Measurements from ENCODE around the gene SEMA4F.

The SEMA4F gene

DNA sequence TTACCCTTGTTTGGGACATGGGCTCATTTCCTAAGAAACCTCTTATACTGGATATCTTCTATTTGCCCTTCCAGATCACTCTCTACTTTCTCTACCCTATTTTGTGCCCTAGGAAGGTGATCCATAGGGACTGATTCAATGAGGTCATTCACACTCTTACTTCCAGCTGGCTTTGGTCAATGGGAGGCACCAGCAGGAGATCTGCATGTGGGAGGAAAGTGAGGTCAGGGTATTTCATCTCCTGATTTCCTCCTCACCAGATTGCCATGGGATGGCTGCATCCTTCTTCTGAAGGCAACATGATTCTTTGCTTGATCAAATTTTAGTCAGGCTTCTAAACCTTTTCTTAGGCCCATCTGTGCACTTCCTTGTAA is 21.1 kb upstream of the SEMA4F start:
- Histone ChIP-seq H4K20me1 (ENCODE audit: control insufficient read depth, insufficient read depth, low read depth, low read length) (no peaks in the 10 kb centered on the region), H3K9me2 (replicated peaks; ENCODE audit: control insufficient read depth, low read length) (no peaks in the 10 kb centered on the region), H3K4me2 (ENCODE audit: low read length) (no peak overlapping the region), H3K36me3 (ENCODE audit: control insufficient read depth, low read length) (no peaks in the 10 kb centered on the region), H3K27ac (ENCODE audit: low read depth, low read length) (no peak overlapping the region), H3K27me3 (ENCODE audit: control insufficient read depth, low read length) (peaks cover 34% of the 10 kb centered on the region), H3K9me3 (ENCODE audit: control insufficient read depth, insufficient read depth, low read length) (no peaks in the 10 kb centered on the region), H3K79me2 (ENCODE audit: control insufficient read depth, low read length) (no peaks in the 10 kb centered on the region), H3K4me1 (ENCODE audit: control insufficient read depth, low read length) (no peaks in the 10 kb centered on the region), H3K4me3 (ENCODE audit: low read length) (no peak overlapping the region), H3F3A (ENCODE audit: control insufficient read depth, insufficient read depth) (no peaks in the 10 kb centered on the region)
- no peak for TF ChIP-seq EZH2phosphoT487 (IDR thresholded peaks at IDR 0.05; ENCODE audit: borderline replicate concordance, low read length)
- TF ChIP-seq, protein P1, sequence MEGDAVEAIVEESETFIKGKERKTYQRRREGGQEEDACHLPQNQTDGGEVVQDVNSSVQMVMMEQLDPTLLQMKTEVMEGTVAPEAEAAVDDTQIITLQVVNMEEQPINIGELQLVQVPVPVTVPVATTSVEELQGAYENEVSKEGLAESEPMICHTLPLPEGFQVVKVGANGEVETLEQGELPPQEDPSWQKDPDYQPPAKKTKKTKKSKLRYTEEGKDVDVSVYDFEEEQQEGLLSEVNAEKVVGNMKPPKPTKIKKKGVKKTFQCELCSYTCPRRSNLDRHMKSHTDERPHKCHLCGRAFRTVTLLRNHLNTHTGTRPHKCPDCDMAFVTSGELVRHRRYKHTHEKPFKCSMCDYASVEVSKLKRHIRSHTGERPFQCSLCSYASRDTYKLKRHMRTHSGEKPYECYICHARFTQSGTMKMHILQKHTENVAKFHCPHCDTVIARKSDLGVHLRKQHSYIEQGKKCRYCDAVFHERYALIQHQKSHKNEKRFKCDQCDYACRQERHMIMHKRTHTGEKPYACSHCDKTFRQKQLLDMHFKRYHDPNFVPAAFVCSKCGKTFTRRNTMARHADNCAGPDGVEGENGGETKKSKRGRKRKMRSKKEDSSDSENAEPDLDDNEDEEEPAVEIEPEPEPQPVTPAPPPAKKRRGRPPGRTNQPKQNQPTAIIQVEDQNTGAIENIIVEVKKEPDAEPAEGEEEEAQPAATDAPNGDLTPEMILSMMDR (IDR thresholded peaks at IDR 0.05; ENCODE audit: low read depth, low read length, poor library complexity, severe bottlenecking): no peak

DNA sequence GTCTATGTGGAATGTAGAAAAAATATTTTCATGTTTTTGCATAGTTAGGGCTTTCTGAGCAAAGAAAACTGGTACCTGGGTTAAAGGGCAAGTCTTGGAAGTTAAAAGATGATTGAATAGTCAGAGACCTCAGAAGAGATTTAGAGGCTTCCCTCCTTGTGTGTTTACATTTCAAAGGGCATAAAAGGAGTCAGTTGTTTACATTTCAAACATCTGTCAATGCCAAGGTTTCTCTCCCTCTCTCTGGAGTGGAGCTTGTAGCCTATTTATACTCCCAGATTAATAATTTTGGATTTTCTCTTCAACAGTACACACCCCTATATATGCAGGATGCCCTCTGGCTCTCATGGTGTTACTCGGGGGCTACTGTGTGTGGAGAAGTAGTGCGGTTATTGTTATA is 14.5 kb upstream of the SEMA4F start:
- Histone ChIP-seq H3K27me3 (ENCODE audit: control insufficient read depth, low read length) (peaks cover 23% of the 10 kb centered on the region), H3K9me3 (ENCODE audit: control insufficient read depth, insufficient read depth, low read length) (no peaks in the 10 kb centered on the region), H3K4me1 (ENCODE audit: control insufficient read depth, low read length) (no peaks in the 10 kb centered on the region), H3K9me2 (replicated peaks; ENCODE audit: control insufficient read depth, low read length) (no peaks in the 10 kb centered on the region), H3F3A (ENCODE audit: control insufficient read depth, insufficient read depth) (no peaks in the 10 kb centered on the region), H3K36me3 (ENCODE audit: control insufficient read depth, low read length) (no peaks in the 10 kb centered on the region), H4K20me1 (ENCODE audit: control insufficient read depth, insufficient read depth, low read depth, low read length) (no peaks in the 10 kb centered on the region), H3K4me3 (ENCODE audit: low read length) (no peak overlapping the region), H3K4me2 (ENCODE audit: low read length) (no peak overlapping the region), H3K79me2 (ENCODE audit: control insufficient read depth, low read length) (no peaks in the 10 kb centered on the region), H3K27ac (ENCODE audit: low read depth, low read length) (no peak overlapping the region)
- TF ChIP-seq, protein P1 (IDR thresholded peaks at IDR 0.05; ENCODE audit: low read depth, low read length, poor library complexity, severe bottlenecking): no peak
- no peak for TF ChIP-seq EZH2phosphoT487 (IDR thresholded peaks at IDR 0.05; ENCODE audit: borderline replicate concordance, low read length)

DNA sequence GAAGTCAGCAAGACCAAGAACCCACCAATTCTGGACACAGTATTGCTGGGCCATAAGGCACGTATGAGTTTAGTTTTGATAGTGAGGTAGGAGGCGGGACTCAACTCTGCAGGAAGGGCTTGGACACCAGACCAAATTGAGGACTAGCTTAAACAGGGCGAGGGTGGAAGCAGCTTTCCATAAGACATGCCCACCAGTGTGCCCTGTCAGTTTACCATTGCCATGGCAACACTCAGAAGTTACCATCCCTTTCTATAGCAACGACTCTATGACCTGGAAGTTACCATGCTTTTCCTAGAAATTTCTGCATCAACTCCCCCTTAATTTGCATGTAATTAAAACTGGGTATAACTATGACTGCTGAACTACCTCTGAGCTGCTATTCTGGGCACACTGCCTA is 8.7 kb upstream of the SEMA4F start:
- H3K27me3 ChIP-seq (ENCODE audit: control insufficient read depth, low read length): no peaks in the 10 kb centered on the region
- no peaks in the 10 kb centered on the region for H3K79me2 ChIP-seq (ENCODE audit: control insufficient read depth, low read length)
- H3K9me3 ChIP-seq (ENCODE audit: control insufficient read depth, insufficient read depth, low read length): no peaks in the 10 kb centered on the region
- no peaks in the 10 kb centered on the region for H3K4me1 ChIP-seq (ENCODE audit: control insufficient read depth, low read length)
- no peak overlapping the region for H3K4me3 ChIP-seq (ENCODE audit: low read length)
- H3K27ac ChIP-seq (ENCODE audit: low read depth, low read length): no peak overlapping the region
- no peaks in the 10 kb centered on the region for H3K9me2 ChIP-seq (replicated peaks; ENCODE audit: control insufficient read depth, low read length)
- TF ChIP-seq, protein P1 (IDR thresholded peaks at IDR 0.05; ENCODE audit: low read depth, low read length, poor library complexity, severe bottlenecking): no peak
- no peak for TF ChIP-seq EZH2phosphoT487 (IDR thresholded peaks at IDR 0.05; ENCODE audit: borderline replicate concordance, low read length)
- no peaks in the 10 kb centered on the region for H4K20me1 ChIP-seq (ENCODE audit: control insufficient read depth, insufficient read depth, low read depth, low read length)
- no peaks in the 10 kb centered on the region for H3K36me3 ChIP-seq (ENCODE audit: control insufficient read depth, low read length)
- H3K4me2 ChIP-seq (ENCODE audit: low read length): no peak overlapping the region
- H3F3A ChIP-seq (ENCODE audit: control insufficient read depth, insufficient read depth): no peaks in the 10 kb centered on the region

DNA sequence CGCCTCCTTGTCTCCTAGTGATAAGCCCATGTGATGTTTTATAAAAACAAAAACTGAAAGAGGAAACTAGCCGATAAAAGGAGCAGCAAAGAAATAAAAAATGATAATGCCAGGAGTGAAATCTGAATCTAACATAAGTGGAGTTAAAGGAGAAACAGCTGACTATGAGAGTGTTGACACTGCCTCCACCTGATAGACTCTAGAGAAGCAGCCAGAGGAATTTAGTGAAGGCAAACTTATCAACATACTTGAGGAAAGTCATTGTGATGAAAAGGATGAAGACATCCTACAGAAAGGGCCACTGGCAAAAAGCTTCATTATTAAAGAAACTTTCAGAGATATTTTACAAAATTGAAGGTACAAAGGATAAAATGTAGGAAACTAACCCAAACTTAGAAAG is 7.8 kb upstream of the SEMA4F start:
- Histone ChIP-seq H3K4me3 (ENCODE audit: low read length) (no peak overlapping the region), H3K4me2 (ENCODE audit: low read length) (no peak overlapping the region), H4K20me1 (ENCODE audit: control insufficient read depth, insufficient read depth, low read depth, low read length) (no peaks in the 10 kb centered on the region), H3F3A (ENCODE audit: control insufficient read depth, insufficient read depth) (no peaks in the 10 kb centered on the region), H3K9me3 (ENCODE audit: control insufficient read depth, insufficient read depth, low read length) (no peaks in the 10 kb centered on the region), H3K79me2 (ENCODE audit: control insufficient read depth, low read length) (no peaks in the 10 kb centered on the region), H3K27me3 (ENCODE audit: control insufficient read depth, low read length) (no peaks in the 10 kb centered on the region), H3K36me3 (ENCODE audit: control insufficient read depth, low read length) (no peaks in the 10 kb centered on the region), H3K4me1 (ENCODE audit: control insufficient read depth, low read length) (no peaks in the 10 kb centered on the region), H3K9me2 (replicated peaks; ENCODE audit: control insufficient read depth, low read length) (no peaks in the 10 kb centered on the region), H3K27ac (ENCODE audit: low read depth, low read length) (no peak overlapping the region)
- TF ChIP-seq, protein P1 (IDR thresholded peaks at IDR 0.05; ENCODE audit: low read depth, low read length, poor library complexity, severe bottlenecking): no peak
- no peak for TF ChIP-seq EZH2phosphoT487 (IDR thresholded peaks at IDR 0.05; ENCODE audit: borderline replicate concordance, low read length)

Data from DOHH2 (cell line).